Upper lobe of right lung (tissue), 1 donor: ENCODE data around the gene FRMD3. TPM values are rescaled to one million over a fixed set of nuclear protein-coding genes. Genes with fewer than 3 reads are reported as not detected.
"Not testable (repeated sequence)": the region's sequence is repeated elsewhere in the genome, so short reads cannot be mapped to it uniquely, and the experiment has no call there.

Experiments used
- ATAC-seq: fragments of 200-7000 bp; cut with Tn5 transposase; one replicate; pipeline ENCODE4 v1.9.1; 2020; ENCODE audit warnings: mild to moderate bottlenecking, moderate library complexity
- DNase-seq: peaks from one replicate; pipeline ENCODE4 v3.0.0-alpha.2; 2020
- H3K27ac ChIP-seq: fragments of 200-600 bp; one replicate; pipeline ENCODE4 v1.8.0; 2022
- H3K27me3 ChIP-seq: fragments of 200-600 bp; one replicate; pipeline ENCODE4 v1.8.0; 2022; ENCODE audit warnings: mild to moderate bottlenecking
- H3K36me3 ChIP-seq: fragments of 200-600 bp; one replicate; pipeline ENCODE4 v1.8.0; 2022
- H3K4me1 ChIP-seq: fragments of 200-600 bp; one replicate; pipeline ENCODE4 v1.8.0; 2022
- H3K4me3 ChIP-seq: fragments of 200-600 bp; one replicate; pipeline ENCODE4 v1.8.0; 2022; ENCODE audit warnings: mild to moderate bottlenecking
- H3K9me3 ChIP-seq: fragments of 200-600 bp; one replicate; pipeline ENCODE4 v1.8.0; 2022
- CTCF ChIP-seq: fragments of 200-600 bp; IDR thresholded peaks from one replicate; pipeline ENCODE4 v1.8.0; 2022; ENCODE audit warnings: antibody characterized with exemption
- intact Hi-C: fragments of 100-400 bp; cut with DNase I; formaldehyde crosslinking; loops from one replicate; pipeline ENCODE4 v1.11.0; 2022
- total RNA-seq: library from RNA; stranded (reverse); fragmentation: NEBNext Ultra II Directional; extraction: Animal tissue kit (Norgen Biotek cat#: 25700); gene quantifications from one replicate; pipeline ENCODE4 v1.2.1, GENCODE V29; 2021
- donor health status: DM: no; HTN: yes; CAD: no; lungs with severe emphysema.

The FRMD3 gene
- total RNA-seq, 1 donor from 2014 or later, result 10.8 TPM

GRCh38 chr9:83362341-83362995 is 175.7 kb downstream of the FRMD3 start:
- no peak overlapping the region for H3K27ac ChIP-seq
- DNase-seq, result no peak
- no peak overlapping the region for H3K4me3 ChIP-seq
- intact Hi-C loops, result no loop called here
- no peaks in the 10 kb centered on the region for H3K27me3 ChIP-seq
- no peaks in the 10 kb centered on the region for H3K36me3 ChIP-seq
- no peaks in the 10 kb centered on the region for H3K4me1 ChIP-seq
- TF ChIP-seq CTCF, result no peak
- no peak for ATAC-seq
- H3K9me3 ChIP-seq, result no peaks in the 10 kb centered on the region

GRCh38 chr9:83359039-83359438 is 179.2 kb downstream of the FRMD3 start:
- Histone ChIP-seq H3K4me3 (no peak overlapping the region), H3K9me3 (no peaks in the 10 kb centered on the region), H3K27ac (no peak overlapping the region), H3K27me3 (no peaks in the 10 kb centered on the region), H3K36me3 (no peaks in the 10 kb centered on the region), H3K4me1 (no peaks in the 10 kb centered on the region)
- DNase-seq (no peak), ATAC-seq (peak; percentile 70)
- intact Hi-C loops, result no loop called here
- no peak for TF ChIP-seq CTCF

- ATAC-seq, intact Hi-C loops, H3K27me3 ChIP-seq, H3K36me3 ChIP-seq, H3K9me3 ChIP-seq, H3K4me1 ChIP-seq, H3K4me3 ChIP-seq, H3K27ac ChIP-seq, DNase-seq: not testable (repeated sequence)
Observed at GRCh38 chr9:83358493-83358892, 179.7 kb downstream of the FRMD3 start.

GRCh38 chr9:83355729-83356151 is 182.5 kb downstream of the FRMD3 start:
- DNase-seq (no peak), ATAC-seq (peak; percentile 47)
- TF ChIP-seq CTCF, result no peak
- Histone ChIP-seq H3K27ac (no peak overlapping the region), H3K4me1 (no peaks in the 10 kb centered on the region), H3K27me3 (no peaks in the 10 kb centered on the region), H3K4me3 (no peak overlapping the region), H3K9me3 (no peaks in the 10 kb centered on the region), H3K36me3 (no peaks in the 10 kb centered on the region)
- intact Hi-C loops, result no loop called here

GRCh38 chr9:83355024-83355444 is 183.2 kb downstream of the FRMD3 start:
- no peak for DNase-seq
- no peaks in the 10 kb centered on the region for H3K9me3 ChIP-seq
- intact Hi-C loops, result no loop called here

GRCh38 chr9:83349031-83349430 is 189.2 kb downstream of the FRMD3 start:
- H3K36me3 ChIP-seq, result no peaks in the 10 kb centered on the region
- H3K27ac ChIP-seq, result no peak overlapping the region
- DNase-seq (no peak), ATAC-seq (no peak)
- intact Hi-C loops, result no loop called here
- TF ChIP-seq CTCF, result no peak
- no peaks in the 10 kb centered on the region for H3K4me1 ChIP-seq
- no peaks in the 10 kb centered on the region for H3K9me3 ChIP-seq
- no peaks in the 10 kb centered on the region for H3K27me3 ChIP-seq
- no peak overlapping the region for H3K4me3 ChIP-seq

More at GRCh38 chr9:83355024-83355444, 183.2 kb downstream of the FRMD3 start:
- TF ChIP-seq CTCF, result no peak
- Histone ChIP-seq H3K27ac (no peak overlapping the region), H3K4me3 (no peak overlapping the region), H3K27me3 (no peaks in the 10 kb centered on the region), H3K4me1 (no peaks in the 10 kb centered on the region), H3K36me3 (no peaks in the 10 kb centered on the region)
- no peak for ATAC-seq
